A549 (cell line): ENCODE data around the gene ABHD1. TPM values are rescaled to one million over a fixed set of nuclear protein-coding genes. Genes with fewer than 3 reads are reported as not detected.

Source experiments
- ATAC-seq, 2 experiments: fragments of 200-7000 bp in 1 of 2; fragments of >200 bp in 1 of 2; cut with Nextera tagmentation in 1 of 2; cut with Tn5 transposase in 1 of 2; 3 replicates each; pipeline versions ENCODE4 v1.8.0 to v1.9.1; 2018 to 2020; ENCODE audit warnings: mild to moderate bottlenecking in 1 of 2, moderate library complexity in 1 of 2
- CTCF ChIA-PET: fragments of 300-600 bp; sonication (Branson Sonifier 250); formaldehyde crosslinking; extraction: SDS; loops from one replicate; lab custom pipeline; 2021; ENCODE audit warnings: antibody characterized with exemption, inconsistent platforms; lab: Yijun Ruan, JAX
- POLR2A ChIA-PET: fragments of 350-600 bp; formaldehyde crosslinking; extraction: SDS; loops from one replicate; lab custom pipeline; 2021; ENCODE audit warnings: antibody characterized with exemption, inconsistent platforms; lab: Yijun Ruan, JAX
- DNase-seq, 2 experiments: peaks; one replicate each; pipeline versions ENCODE4 v3.0.0 to v3.0.0-alpha.2; 2011 to 2016; ENCODE audit warnings: low read depth in 1 of 2, low spot score in 1 of 2
- FAIRE-seq: peaks from 2 replicates; lab custom pipeline; 2011; peaks lifted over from hg19 to GRCh38; lab: Jason Lieb, UNC
- H3K27ac ChIP-seq, 2 experiments: fragments of >200 bp; sonication (Bioruptor Twin); formaldehyde crosslinking; 3 replicates each; pipeline ENCODE4 v1.5.1; 2016 to 2017
- H3K4me1 ChIP-seq: fragments of >200 bp; sonication (Bioruptor Twin); formaldehyde crosslinking; 3 replicates; pipeline ENCODE4 v1.6.1; 2016
- H3K4me2 ChIP-seq: fragments of >200 bp; sonication (Bioruptor Twin); formaldehyde crosslinking; 3 replicates; pipeline ENCODE4 v1.6.1; 2016
- H3K4me3 ChIP-seq: fragments of >200 bp; sonication (Bioruptor Twin); formaldehyde crosslinking; 3 replicates; pipeline ENCODE4 v1.5.1; 2016
- H3K9me3 ChIP-seq: fragments of >200 bp; sonication (Bioruptor Twin); formaldehyde crosslinking; 3 replicates; pipeline ENCODE4 v1.6.1; 2016
- E2F6 ChIP-seq: IDR thresholded peaks from 2 replicates; pipeline ENCODE4 v1.6.1; 2012; ENCODE audit warnings: low read depth, borderline replicate concordance
- HMGXB4 ChIP-seq: fragments of 250-450 bp; sonication (Bioruptor Pico); IDR thresholded peaks from 2 replicates; pipeline ENCODE4 v1.5.0; 2021; ENCODE audit warnings: mild to moderate bottlenecking, moderate library complexity, borderline replicate concordance
- JUN ChIP-seq, 2 experiments: fragments of >200 bp; sonication (Bioruptor Twin); formaldehyde crosslinking; IDR thresholded peaks; 2 replicates in 1 of 2; 3 replicates in 1 of 2; pipeline ENCODE4 v1.6.1; 2016 to 2017
- POLR2AphosphoS2 ChIP-seq: conservative IDR thresholded peaks from 2 replicates; pipeline ENCODE4 v1.6.1; 2012; ENCODE audit warnings: low read length, improper control_type of control experiment, inconsistent platforms
- RCOR1 ChIP-seq: fragments of 150-350 bp; IDR thresholded peaks from 2 replicates; pipeline ENCODE4 v1.6.1; 2014; ENCODE audit warnings: antibody characterized with exemption, low read length, low read depth
- RFX5 ChIP-seq: fragments of 450-650 bp; IDR thresholded peaks from 2 replicates; pipeline ENCODE4 v1.7.1; 2014; ENCODE audit warnings: antibody characterized with exemption, mild to moderate bottlenecking, moderate library complexity
- RNF2 ChIP-seq: fragments of 200-600 bp; sonication (generic); IDR thresholded peaks from 2 replicates; pipeline ENCODE4 v1.6.1; 2016; ENCODE audit warnings: low read depth, mild to moderate bottlenecking, antibody characterized with exemption, moderate library complexity, borderline replicate concordance
- WGBS: methylation state at CpG from one replicate; pipeline ENCODE4 v1.1.6; 2017; ENCODE audit errors: missing lambda C conversion rate; 5-methylcytosine and 5-hydroxymethylcytosine counted together
- polyA plus RNA-seq, 4 experiments: library from polyadenylated mRNA; depleted of rRNA in 3 of 4; stranded (reverse); fragments of >200 nt; fragmentation: RNase III in 1 of 4; extraction: RNeasy Plus Mini Kit Qiagen cat#74134 plus additional on column Dnase treatment in 1 of 4; gene quantifications; 2 replicates in 3 of 4; 3 replicates in 1 of 4; pipeline ENCODE4 v1.2.3, GENCODE V29; 2011 to 2017

The ABHD1 gene
- polyA plus RNA-seq, 2 of the 4 experiments (the other 2 are of a cell fraction): 0.96 to 1.9 TPM

GRCh38 chr2:27179344-27180000, 55.9 kb downstream of the ABHD1 start:
- WGBS: 14% methylated on average over 3 of the region's 3 CpGs
- Histone ChIP-seq H3K9me3 (no peaks in the 10 kb centered on the region), H3K4me1 (no peaks in the 10 kb centered on the region), H3K27ac (no peak overlapping the region)
- no peak for ATAC-seq
- no peak for DNase-seq
- no peak for TF ChIP-seq E2F6
- TF ChIP-seq RFX5: no peak
- no peak for TF ChIP-seq JUN (IDR thresholded peaks at IDR 0.05)
- TF ChIP-seq POLR2AphosphoS2: no peak
- TF ChIP-seq RNF2: no peak
- TF ChIP-seq HMGXB4 (CRISPR knock-in tag): no peak
- no peak for TF ChIP-seq RCOR1
- TF ChIP-seq, all 56 proteins: peak for 0
- Histone ChIP-seq H3K4me3 (no peak overlapping the region), H3K4me2 (no peak overlapping the region)
- ChIA-PET POLR2A (no interaction called here), CTCF (interaction anchor here (2.5 to 2.8 kb wide), 2 partner anchors 9 to 100 kb away, joined by 6 to 17 read pairs; no protein-coding TSS in a partner anchor)
- no peak for FAIRE-seq

Other genes with a start within 250 kb of the ABHD1 start
- 12.0 and 12.1 TPM in 2 replicates for gene MAPRE3, start 153.2 kb upstream of the ABHD1 start, polyA plus RNA-seq (2011; rRNA removed)
- 19.3 to 21.8 TPM (median 21.5 TPM) in 3 replicates for gene MAPRE3, start 153.2 kb upstream of the ABHD1 start, polyA plus RNA-seq (2017; fragmentation: RNase III; extraction: RNeasy Plus Mini Kit Qiagen cat#74134 plus additional on column Dnase treatment)
- 74.9 and 106 TPM in 2 replicates for gene TMEM214, start 90.8 kb upstream of the ABHD1 start, polyA plus RNA-seq (2011; rRNA removed)
- 48.1 to 57.0 TPM (median 54.3 TPM) in 3 replicates for gene TMEM214, start 90.8 kb upstream of the ABHD1 start, polyA plus RNA-seq (2017; fragmentation: RNase III; extraction: RNeasy Plus Mini Kit Qiagen cat#74134 plus additional on column Dnase treatment)
- 48.3 and 52.7 TPM in 2 replicates for gene AGBL5, start 72.1 kb upstream of the ABHD1 start, polyA plus RNA-seq (2011; rRNA removed)
- gene AGBL5, start 72.1 kb upstream of the ABHD1 start, polyA plus RNA-seq (2017; fragmentation: RNase III; extraction: RNeasy Plus Mini Kit Qiagen cat#74134 plus additional on column Dnase treatment): 25.5 to 28.3 TPM (median 26.1 TPM) in 3 replicates
- 392 and 408 TPM in 2 replicates for gene OST4, start 52.2 kb upstream of the ABHD1 start, polyA plus RNA-seq (2011; rRNA removed)
- 809 to 921 TPM (median 880 TPM) in 3 replicates for gene OST4, start 52.2 kb upstream of the ABHD1 start, polyA plus RNA-seq (2017; fragmentation: RNase III; extraction: RNeasy Plus Mini Kit Qiagen cat#74134 plus additional on column Dnase treatment)
- gene EMILIN1, start 45.2 kb upstream of the ABHD1 start, polyA plus RNA-seq (2011; rRNA removed): 0.13 TPM in 2 replicates
- gene EMILIN1, start 45.2 kb upstream of the ABHD1 start, polyA plus RNA-seq (2017; fragmentation: RNase III; extraction: RNeasy Plus Mini Kit Qiagen cat#74134 plus additional on column Dnase treatment): 0.46 to 0.51 TPM (median 0.49 TPM) in 3 replicates
- gene KHK, start 37.0 kb upstream of the ABHD1 start, polyA plus RNA-seq (2011; rRNA removed): 4.2 and 4.4 TPM in 2 replicates
- 7.6 to 8.5 TPM (median 8.3 TPM) in 3 replicates for gene KHK, start 37.0 kb upstream of the ABHD1 start, polyA plus RNA-seq (2017; fragmentation: RNase III; extraction: RNeasy Plus Mini Kit Qiagen cat#74134 plus additional on column Dnase treatment)
- 5.8 and 6.6 TPM in 2 replicates for gene CGREF1, start 4.7 kb upstream of the ABHD1 start, polyA plus RNA-seq (2011; rRNA removed)
- gene CGREF1, start 4.7 kb upstream of the ABHD1 start, polyA plus RNA-seq (2017; fragmentation: RNase III; extraction: RNeasy Plus Mini Kit Qiagen cat#74134 plus additional on column Dnase treatment): 4.5 to 5.4 TPM (median 5.1 TPM) in 3 replicates
- gene PREB, start 10.8 kb downstream of the ABHD1 start, polyA plus RNA-seq (2011; rRNA removed): 79.9 and 139 TPM in 2 replicates
- 52.3 to 58.2 TPM (median 54.6 TPM) in 3 replicates for gene PREB, start 10.8 kb downstream of the ABHD1 start, polyA plus RNA-seq (2017; fragmentation: RNase III; extraction: RNeasy Plus Mini Kit Qiagen cat#74134 plus additional on column Dnase treatment)
- not detected in 2 replicates for gene PRR30, start 15.6 kb downstream of the ABHD1 start, polyA plus RNA-seq (2011; rRNA removed)
- gene PRR30, start 15.6 kb downstream of the ABHD1 start, polyA plus RNA-seq (2017; fragmentation: RNase III; extraction: RNeasy Plus Mini Kit Qiagen cat#74134 plus additional on column Dnase treatment): not detected in 3 replicates
- not detected in 2 replicates for gene TCF23, start 25.2 kb downstream of the ABHD1 start, polyA plus RNA-seq (2011; rRNA removed)
- not detected in 3 replicates for gene TCF23, start 25.2 kb downstream of the ABHD1 start, polyA plus RNA-seq (2017; fragmentation: RNase III; extraction: RNeasy Plus Mini Kit Qiagen cat#74134 plus additional on column Dnase treatment)
- gene ATRAID, start 88.2 kb downstream of the ABHD1 start, polyA plus RNA-seq (2011; rRNA removed): 346 and 429 TPM in 2 replicates
- gene ATRAID, start 88.2 kb downstream of the ABHD1 start, polyA plus RNA-seq (2017; fragmentation: RNase III; extraction: RNeasy Plus Mini Kit Qiagen cat#74134 plus additional on column Dnase treatment): 166 to 176 TPM (median 172 TPM) in 3 replicates
- gene SLC5A6, start 88.5 kb downstream of the ABHD1 start, polyA plus RNA-seq (2011; rRNA removed): 86.7 and 104 TPM in 2 replicates
- 77.2 to 86.6 TPM (median 82.7 TPM) in 3 replicates for gene SLC5A6, start 88.5 kb downstream of the ABHD1 start, polyA plus RNA-seq (2017; fragmentation: RNase III; extraction: RNeasy Plus Mini Kit Qiagen cat#74134 plus additional on column Dnase treatment)
- 50.5 and 61.8 TPM in 2 replicates for gene CAD, start 93.6 kb downstream of the ABHD1 start, polyA plus RNA-seq (2011; rRNA removed)
- gene CAD, start 93.6 kb downstream of the ABHD1 start, polyA plus RNA-seq (2017; fragmentation: RNase III; extraction: RNeasy Plus Mini Kit Qiagen cat#74134 plus additional on column Dnase treatment): 69.3 to 71.2 TPM (median 70.2 TPM) in 3 replicates
- 0.90 and 0.97 TPM in 2 replicates for gene SLC30A3, start 139.2 kb downstream of the ABHD1 start, polyA plus RNA-seq (2011; rRNA removed)
- 1.6 to 1.9 TPM (median 1.7 TPM) in 3 replicates for gene SLC30A3, start 139.2 kb downstream of the ABHD1 start, polyA plus RNA-seq (2017; fragmentation: RNase III; extraction: RNeasy Plus Mini Kit Qiagen cat#74134 plus additional on column Dnase treatment)
- 0.12 TPM in 1 of 2 replicates, not detected in the other for gene DNAJC5G, start 151.6 kb downstream of the ABHD1 start, polyA plus RNA-seq (2011; rRNA removed)
- not detected in 3 replicates for gene DNAJC5G, start 151.6 kb downstream of the ABHD1 start, polyA plus RNA-seq (2017; fragmentation: RNase III; extraction: RNeasy Plus Mini Kit Qiagen cat#74134 plus additional on column Dnase treatment)
- 0.05 and 0.14 TPM in 2 replicates for gene TRIM54, start 158.6 kb downstream of the ABHD1 start, polyA plus RNA-seq (2011; rRNA removed)
- gene TRIM54, start 158.6 kb downstream of the ABHD1 start, polyA plus RNA-seq (2017; fragmentation: RNase III; extraction: RNeasy Plus Mini Kit Qiagen cat#74134 plus additional on column Dnase treatment): 0.07 to 0.13 TPM (median 0.11 TPM) in 3 replicates
- 1.0 TPM in 2 replicates for gene UCN, start 184.6 kb downstream of the ABHD1 start, polyA plus RNA-seq (2011; rRNA removed)
- gene UCN, start 184.6 kb downstream of the ABHD1 start, polyA plus RNA-seq (2017; fragmentation: RNase III; extraction: RNeasy Plus Mini Kit Qiagen cat#74134 plus additional on column Dnase treatment): 0.76 to 1.3 TPM (median 1.0 TPM) in 3 replicates
- 130 and 157 TPM in 2 replicates for gene MPV17, start 199.3 kb downstream of the ABHD1 start, polyA plus RNA-seq (2011; rRNA removed)
- 61.4 to 70.5 TPM (median 67.7 TPM) in 3 replicates for gene MPV17, start 199.3 kb downstream of the ABHD1 start, polyA plus RNA-seq (2017; fragmentation: RNase III; extraction: RNeasy Plus Mini Kit Qiagen cat#74134 plus additional on column Dnase treatment)
- 101 and 130 TPM in 2 replicates for gene GTF3C2, start 232.9 kb downstream of the ABHD1 start, polyA plus RNA-seq (2011; rRNA removed)
- gene GTF3C2, start 232.9 kb downstream of the ABHD1 start, polyA plus RNA-seq (2017; fragmentation: RNase III; extraction: RNeasy Plus Mini Kit Qiagen cat#74134 plus additional on column Dnase treatment): 69.2 to 78.2 TPM (median 75.4 TPM) in 3 replicates
- 62.8 and 90.3 TPM in 2 replicates for gene EIF2B4, start 246.5 kb downstream of the ABHD1 start, polyA plus RNA-seq (2011; rRNA removed)
- gene EIF2B4, start 246.5 kb downstream of the ABHD1 start, polyA plus RNA-seq (2017; fragmentation: RNase III; extraction: RNeasy Plus Mini Kit Qiagen cat#74134 plus additional on column Dnase treatment): 73.5 to 75.8 TPM (median 74.5 TPM) in 3 replicates
- 141 and 158 TPM in 2 replicates for gene SNX17, start 246.8 kb downstream of the ABHD1 start, polyA plus RNA-seq (2011; rRNA removed)
- 150 to 166 TPM (median 154 TPM) in 3 replicates for gene SNX17, start 246.8 kb downstream of the ABHD1 start, polyA plus RNA-seq (2017; fragmentation: RNase III; extraction: RNeasy Plus Mini Kit Qiagen cat#74134 plus additional on column Dnase treatment)